Measurements from ENCODE around the gene RANBP9.

The RANBP9 gene

GRCh38 chr6:13711733-13712598 is at the start of gene RANBP9:
Gene RANBP9 (minus strand): TSS chr6:13711835. CDS start chr6:13711505, 330 bp downstream.
- DNase-seq, result peak; percentile 31 to 91 (median 81)

- DNase-seq, result peak in 1 of 58 donors; percentile 0
Observed at GRCh38 chr6:13760307-13761304, 49.0 kb upstream of the RANBP9 start.

- DNase-seq, result no peak
Observed at GRCh38 chr6:13759025-13759424, 47.4 kb upstream of the RANBP9 start.

GRCh38 chr6:13754644-13755043 is 43.0 kb upstream of the RANBP9 start:
- DNase-seq, result no peak

GRCh38 chr6:13743736-13744127 is 32.1 kb upstream of the RANBP9 start:
- no peak for DNase-seq

- DNase-seq, result no peak
Observed at GRCh38 chr6:13742961-13743735, 31.5 kb upstream of the RANBP9 start.

GRCh38 chr6:13741365-13741764 is 29.7 kb upstream of the RANBP9 start:
- DNase-seq, result peak in 35 of 58 donors; percentile 5 to 78 (median 27)

GRCh38 chr6:13735031-13735430 is 23.4 kb upstream of the RANBP9 start:
- no peak for DNase-seq

GRCh38 chr6:13733178-13733887 is 21.7 kb upstream of the RANBP9 start:
- peak in 17 of 58 donors; percentile 1 to 30 (median 11) for DNase-seq

- DNase-seq, result no peak
Observed at GRCh38 chr6:13730704-13731103, 19.1 kb upstream of the RANBP9 start.

- no peak for DNase-seq
Observed at GRCh38 chr6:13729891-13730290, 18.3 kb upstream of the RANBP9 start.

GRCh38 chr6:13725570-13725969 is 13.9 kb upstream of the RANBP9 start:
- DNase-seq, result no peak

GRCh38 chr6:13725052-13725451 is 13.4 kb upstream of the RANBP9 start:
- DNase-seq, result no peak

GRCh38 chr6:13724182-13724581 is 12.5 kb upstream of the RANBP9 start:
- no peak for DNase-seq

- no peak for DNase-seq
Observed at GRCh38 chr6:13722880-13723279, 11.2 kb upstream of the RANBP9 start.

- no peak for DNase-seq
Observed at GRCh38 chr6:13718123-13718458, 6.5 kb upstream of the RANBP9 start.

GRCh38 chr6:13716955-13717295 is 5.3 kb upstream of the RANBP9 start:
- DNase-seq, result no peak

GRCh38 chr6:13716225-13716954 is 4.8 kb upstream of the RANBP9 start:
- DNase-seq, result no peak

- no peak for DNase-seq
Observed at GRCh38 chr6:13715444-13715883, 3.8 kb upstream of the RANBP9 start.

- no peak for DNase-seq
Observed at GRCh38 chr6:13712599-13712898, 914 bp upstream of the RANBP9 start.

All from anterior cingulate cortex (tissue), 58 donors.